Measurements from ENCODE around the gene CD300LF. TPM values are rescaled to one million over a fixed set of nuclear protein-coding genes. Genes with fewer than 3 reads are reported as not detected.

CD300LF gene
- total RNA-seq, 1 donor from 2014 or later: 66.2 TPM

GRCh38 chr17:74698069-74698468 is 14.7 kb downstream of the CD300LF start:
- ATAC-seq (no peak), DNase-seq (no peak)
- Histone ChIP-seq H3K4me3 (no peak overlapping the region), H3K9me3 (no peaks in the 10 kb centered on the region), H3K27ac (no peak overlapping the region), H3K36me3 (peaks cover 4% of the 10 kb centered on the region), H3K27me3 (ENCODE audit: low read depth) (peaks cover 4% of the 10 kb centered on the region), H3K4me1 (peaks cover 20% of the 10 kb centered on the region)
- intact Hi-C loops (cut with DNase I): no loop called here
- TF ChIP-seq CTCF (IDR thresholded peaks at IDR 0.05): no peak

GRCh38 chr17:74697515-74697914 is 15.2 kb downstream of the CD300LF start:
- intact Hi-C loops (cut with DNase I): no loop called here
- no peak overlapping the region for H3K4me3 ChIP-seq
- H3K4me1 ChIP-seq: peaks cover 15% of the 10 kb centered on the region
- H3K27ac ChIP-seq: no peak overlapping the region
- H3K27me3 ChIP-seq (ENCODE audit: low read depth): peaks cover 4% of the 10 kb centered on the region
- no peaks in the 10 kb centered on the region for H3K9me3 ChIP-seq
- ATAC-seq: no peak
- TF ChIP-seq CTCF (IDR thresholded peaks at IDR 0.05): no peak
- H3K36me3 ChIP-seq: peaks cover 4% of the 10 kb centered on the region
- DNase-seq: no peak

- H3K4me3 ChIP-seq: no peak overlapping the region
- no peak for TF ChIP-seq CTCF (IDR thresholded peaks at IDR 0.05)
- H3K27ac ChIP-seq: no peak overlapping the region
- H3K36me3 ChIP-seq: peaks cover 4% of the 10 kb centered on the region
- H3K27me3 ChIP-seq (ENCODE audit: low read depth): peaks cover 4% of the 10 kb centered on the region
- intact Hi-C loops (cut with DNase I): no loop called here
- no peak for ATAC-seq
- no peak for DNase-seq
- H3K4me1 ChIP-seq: peaks cover 7% of the 10 kb centered on the region
- H3K9me3 ChIP-seq: no peaks in the 10 kb centered on the region
Measured at GRCh38 chr17:74695629-74696028, 17.1 kb downstream of the CD300LF start.

GRCh38 chr17:74694081-74694480 is 18.6 kb downstream of the CD300LF start:
- no peaks in the 10 kb centered on the region for H3K9me3 ChIP-seq
- no peaks in the 10 kb centered on the region for H3K27me3 ChIP-seq (ENCODE audit: low read depth)
- intact Hi-C loops (cut with DNase I): no loop called here
- H3K4me3 ChIP-seq: no peak overlapping the region
- no peak for ATAC-seq
- H3K36me3 ChIP-seq: no peaks in the 10 kb centered on the region
- DNase-seq: no peak
- no peak overlapping the region for H3K27ac ChIP-seq
- TF ChIP-seq CTCF (IDR thresholded peaks at IDR 0.05): no peak
- peaks cover 17% of the 10 kb centered on the region for H3K4me1 ChIP-seq

GRCh38 chr17:74691151-74691550 is 21.6 kb downstream of the CD300LF start:
- intact Hi-C loops (cut with DNase I): no loop called here
- Histone ChIP-seq H3K27ac (peak overlapping the region; percentile 58), H3K36me3 (no peaks in the 10 kb centered on the region), H3K4me1 (peaks cover 13% of the 10 kb centered on the region), H3K27me3 (ENCODE audit: low read depth) (no peaks in the 10 kb centered on the region), H3K9me3 (no peaks in the 10 kb centered on the region), H3K4me3 (no peak overlapping the region)
- DNase-seq (no peak), ATAC-seq (no peak)
- TF ChIP-seq CTCF (IDR thresholded peaks at IDR 0.05): no peak

GRCh38 chr17:74690409-74690825 is 22.3 kb downstream of the CD300LF start:
- no peaks in the 10 kb centered on the region for H3K9me3 ChIP-seq
- ATAC-seq (peak; percentile 78 to 92), DNase-seq (peak; percentile 68)
- peak overlapping the region; percentile 58 for H3K27ac ChIP-seq
- peaks cover 13% of the 10 kb centered on the region for H3K4me1 ChIP-seq
- no peak for TF ChIP-seq CTCF (IDR thresholded peaks at IDR 0.05)
- H3K27me3 ChIP-seq (ENCODE audit: low read depth): no peaks in the 10 kb centered on the region
- H3K36me3 ChIP-seq: no peaks in the 10 kb centered on the region
- intact Hi-C loops (cut with DNase I): no loop called here
- H3K4me3 ChIP-seq: no peak overlapping the region

Measured in lower lobe of right lung (tissue), 2 donors.